Astrocyte of the cerebellum (primary cell): ENCODE measurements around the gene CECR2.

Source experiments
- DNase-seq: peaks from one replicate; pipeline ENCODE4 v3.0.0-alpha.2; 2011; ENCODE audit warnings: low read depth
- H3K4me3 ChIP-seq: 2 replicates; pipeline ENCODE4 v1.5.1; 2011; ENCODE audit warnings: mild to moderate bottlenecking, low read depth, low read length, moderate library complexity
- CTCF ChIP-seq: IDR thresholded peaks from 2 replicates; pipeline ENCODE4 v1.5.1; 2012; ENCODE audit warnings: low read length, low read depth, moderate library complexity, mild to moderate bottlenecking; ENCODE audit errors: missing control alignments
- in situ Hi-C: cut with HindIII; loops from 2 replicates; pipeline ENCODE4 v1.10.0; 2017; ENCODE audit warnings: low sequenced_read_pairs

Gene CECR2

GRCh38 chr22:17596226-17596625 is 227.0 kb downstream of the CECR2 start:
- in situ Hi-C loops, result no loop called here
- H3K4me3 ChIP-seq, result no peak overlapping the region
- TF ChIP-seq CTCF, result no peak
- no peak for DNase-seq

- no peak for DNase-seq
These were observed 228.0 kb downstream of the CECR2 start for GRCh38 chr22:17597217-17597616.

GRCh38 chr22:17598318-17598717 is 229.1 kb downstream of the CECR2 start:
- TF ChIP-seq CTCF, result no peak
- no peak overlapping the region for H3K4me3 ChIP-seq
- in situ Hi-C loops, result no loop called here
- DNase-seq, result no peak

More at GRCh38 chr22:17597217-17597616, 228.0 kb downstream of the CECR2 start:
- H3K4me3 ChIP-seq, result no peak overlapping the region
- TF ChIP-seq CTCF, result no peak
- in situ Hi-C loops, result no loop called here

- no peak for TF ChIP-seq CTCF
- DNase-seq, result no peak
- no peak overlapping the region for H3K4me3 ChIP-seq
- in situ Hi-C loops, result no loop called here
These were observed 231.8 kb downstream of the CECR2 start for GRCh38 chr22:17601031-17601430.

- no peak for TF ChIP-seq CTCF
- DNase-seq, result no peak
- in situ Hi-C loops, result no loop called here
- H3K4me3 ChIP-seq, result no peak overlapping the region
These were observed 234.4 kb downstream of the CECR2 start for GRCh38 chr22:17603668-17604067.

- in situ Hi-C loops, result no loop called here
- no peak for DNase-seq
- no peak for TF ChIP-seq CTCF
- H3K4me3 ChIP-seq, result no peak overlapping the region
These were observed 237.2 kb downstream of the CECR2 start for GRCh38 chr22:17606496-17606895.
